GF-D8 (cell line): ENCODE data around the gene ATF4.

Experiments used
- DNase-seq: peaks from one replicate; lab custom pipeline; 2025; lab: John Stamatoyannopoulos, UW

The ATF4 gene, protein sequence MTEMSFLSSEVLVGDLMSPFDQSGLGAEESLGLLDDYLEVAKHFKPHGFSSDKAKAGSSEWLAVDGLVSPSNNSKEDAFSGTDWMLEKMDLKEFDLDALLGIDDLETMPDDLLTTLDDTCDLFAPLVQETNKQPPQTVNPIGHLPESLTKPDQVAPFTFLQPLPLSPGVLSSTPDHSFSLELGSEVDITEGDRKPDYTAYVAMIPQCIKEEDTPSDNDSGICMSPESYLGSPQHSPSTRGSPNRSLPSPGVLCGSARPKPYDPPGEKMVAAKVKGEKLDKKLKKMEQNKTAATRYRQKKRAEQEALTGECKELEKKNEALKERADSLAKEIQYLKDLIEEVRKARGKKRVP

GRCh38 chr22:39520226-39521105 is at the start of gene ATF4:
Gene ATF4, plus strand, starts transcription at chr22:39520562. Its CDS starts 884 bp downstream, at chr22:39521446.
- DNase-seq = no peak

- DNase-seq = peak; percentile 20
Observed at GRCh38 chr22:39471381-39472141, 48.8 kb upstream of the ATF4 start.

DNA sequence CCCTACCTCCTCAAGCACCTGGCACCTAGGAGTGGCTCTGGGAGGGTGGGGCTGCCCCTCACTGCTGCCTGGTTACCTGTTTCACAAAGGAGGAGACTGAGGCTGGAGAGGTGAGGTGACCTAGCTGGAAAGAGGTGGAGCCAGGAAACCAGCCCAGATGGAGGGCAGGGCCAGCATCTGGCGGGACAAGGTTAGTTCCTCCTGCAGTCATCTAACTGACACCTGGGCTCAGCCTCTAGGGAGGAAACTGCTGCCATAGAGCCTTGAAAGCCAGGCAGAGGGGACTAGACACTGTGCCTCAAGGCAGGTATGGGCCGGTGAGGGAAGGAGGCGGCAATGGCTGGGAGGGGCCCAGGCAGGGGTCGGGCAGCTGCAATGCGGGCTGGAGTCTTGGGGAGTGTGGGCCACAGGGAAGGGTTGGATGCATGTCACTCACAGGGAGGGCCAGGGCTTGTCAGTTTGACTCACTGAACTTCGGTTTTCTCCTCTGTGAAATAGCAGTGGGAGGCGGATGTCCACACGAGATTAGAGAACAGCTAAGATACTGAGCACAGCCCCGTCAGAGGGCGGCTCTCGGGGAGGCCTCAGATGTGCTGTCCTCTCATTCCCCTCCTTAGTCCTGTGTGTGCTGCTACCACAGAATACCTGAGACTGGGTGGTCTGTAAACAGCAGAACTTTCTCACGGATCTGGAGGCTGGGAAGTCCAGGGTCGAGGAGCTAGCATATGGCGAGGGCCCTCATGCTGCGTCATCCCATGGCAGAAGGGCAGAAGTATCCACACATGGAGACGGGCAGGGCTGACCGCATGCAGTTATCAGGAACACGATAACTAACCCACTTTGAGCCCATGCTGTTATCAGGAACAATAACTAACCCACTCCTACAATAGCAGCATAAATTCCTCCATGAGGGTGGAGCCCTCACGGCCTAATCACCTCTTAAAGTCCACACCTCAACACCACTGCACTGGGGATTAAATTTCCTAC is 47.5 kb upstream of the ATF4 start:
- no peak for DNase-seq

DNA sequence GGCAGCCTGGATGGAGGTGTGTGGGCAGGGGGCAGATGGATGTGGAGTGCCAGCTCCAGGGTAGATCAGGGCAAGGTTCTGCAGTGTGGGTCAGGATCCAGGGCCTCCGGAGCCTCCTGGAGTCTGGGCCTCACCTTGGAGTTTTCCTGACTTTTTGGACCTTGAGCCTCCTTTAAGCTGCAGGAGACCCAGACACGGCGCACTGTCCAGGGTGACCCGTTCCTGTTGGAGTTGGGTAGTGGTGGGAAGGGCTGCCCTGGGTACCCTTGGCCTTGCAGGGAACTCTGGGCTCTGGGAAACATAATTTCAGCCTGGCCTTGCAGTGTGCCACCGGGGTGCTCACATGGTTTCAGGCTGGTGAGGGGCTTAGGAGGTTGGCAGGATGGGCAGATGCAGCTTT is 46.5 kb upstream of the ATF4 start:
- no peak for DNase-seq

GRCh38 chr22:39474351-39475111 is 45.8 kb upstream of the ATF4 start:
- no peak for DNase-seq

GRCh38 chr22:39475337-39475736 is 45.0 kb upstream of the ATF4 start:
- DNase-seq = no peak

DNA sequence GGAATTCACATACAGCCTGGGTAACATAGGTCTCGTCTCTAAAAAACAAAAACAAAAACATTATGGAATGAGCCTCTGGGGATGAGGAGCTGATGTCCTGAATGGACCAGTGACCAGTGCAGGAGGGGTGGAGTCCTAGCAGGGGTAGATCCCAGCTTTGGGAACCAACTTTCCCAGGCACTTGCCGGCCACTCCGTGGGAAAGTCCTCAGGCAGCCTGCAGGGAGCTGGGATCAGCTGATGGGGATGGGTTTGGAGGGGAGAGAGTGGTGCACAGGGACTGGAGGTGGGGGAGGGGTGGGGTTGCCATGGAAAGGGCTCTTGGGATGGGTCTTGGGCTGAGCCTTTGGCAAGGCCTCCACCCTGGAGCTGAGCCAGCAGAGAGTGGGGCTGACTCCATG is 44.5 kb upstream of the ATF4 start:
- no peak for DNase-seq

DNA sequence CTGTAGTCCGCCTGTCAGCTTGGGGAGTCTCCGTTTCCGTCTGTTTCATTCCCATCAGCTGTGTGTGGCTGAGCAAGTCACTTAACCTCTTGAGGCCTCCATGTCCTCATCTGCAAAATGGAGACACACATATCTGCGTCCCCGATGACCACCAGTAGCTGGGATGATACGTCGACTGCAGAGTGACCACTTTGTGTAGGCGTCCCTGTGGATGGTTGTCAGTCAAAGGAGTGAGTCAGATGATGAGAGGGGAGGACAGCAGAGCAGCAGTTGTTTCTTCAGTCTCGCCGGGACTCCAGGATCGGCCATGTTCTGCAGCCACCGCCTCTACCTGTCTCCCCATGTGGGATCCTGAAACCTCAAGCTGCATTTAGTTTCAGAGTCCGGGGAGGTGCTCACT is 43.7 kb upstream of the ATF4 start:
- DNase-seq = no peak

GRCh38 chr22:39477542-39477941 is 42.8 kb upstream of the ATF4 start:
- no peak for DNase-seq

DNA sequence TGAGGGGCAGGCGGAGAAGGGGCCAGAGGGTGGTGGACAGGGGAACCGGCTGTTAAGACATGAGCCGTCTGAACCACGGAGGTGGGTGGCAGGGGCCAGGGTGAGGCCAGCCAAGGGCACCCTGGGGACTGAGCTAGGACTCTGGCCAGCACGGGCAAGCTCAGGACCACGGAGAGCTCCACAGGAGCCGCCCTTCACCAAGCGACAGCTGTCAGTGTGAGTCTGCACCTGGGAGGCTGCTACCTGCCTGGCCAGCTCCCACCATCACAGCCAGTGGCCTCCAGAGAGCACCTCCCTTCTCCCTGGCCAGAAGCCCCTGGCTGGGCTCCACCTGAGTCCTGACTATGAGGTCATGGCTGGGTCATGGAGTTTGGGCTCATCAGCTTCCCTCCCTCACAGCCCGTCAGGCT is 41.9 kb upstream of the ATF4 start:
- DNase-seq = no peak

DNA sequence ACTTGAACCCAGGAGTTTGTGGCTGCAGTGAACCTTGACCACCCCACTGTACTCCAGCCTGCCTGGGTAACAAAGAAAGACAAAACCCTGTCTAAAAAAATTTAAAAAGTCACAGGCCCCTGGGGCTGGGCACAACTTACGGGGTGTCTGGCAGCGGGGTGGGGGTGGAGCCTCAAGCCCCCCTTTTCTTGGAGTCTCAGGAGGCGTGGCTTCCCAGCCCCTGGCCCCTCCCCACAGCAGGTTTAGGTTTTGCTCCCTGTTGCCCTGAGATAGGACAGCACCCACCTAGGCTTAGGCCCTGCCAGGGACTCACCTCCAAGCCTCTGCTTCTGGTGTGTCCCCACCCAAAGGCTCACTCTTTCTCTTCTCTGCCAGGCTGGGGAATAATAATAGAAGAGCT is 41.1 kb upstream of the ATF4 start:
- DNase-seq = no peak

GRCh38 chr22:39480557-39480956 is 39.8 kb upstream of the ATF4 start:
- no peak for DNase-seq

GRCh38 chr22:39481054-39481453 is 39.3 kb upstream of the ATF4 start:
- DNase-seq = no peak

- no peak for DNase-seq
Observed at GRCh38 chr22:39481595-39481994, 38.8 kb upstream of the ATF4 start.

DNA sequence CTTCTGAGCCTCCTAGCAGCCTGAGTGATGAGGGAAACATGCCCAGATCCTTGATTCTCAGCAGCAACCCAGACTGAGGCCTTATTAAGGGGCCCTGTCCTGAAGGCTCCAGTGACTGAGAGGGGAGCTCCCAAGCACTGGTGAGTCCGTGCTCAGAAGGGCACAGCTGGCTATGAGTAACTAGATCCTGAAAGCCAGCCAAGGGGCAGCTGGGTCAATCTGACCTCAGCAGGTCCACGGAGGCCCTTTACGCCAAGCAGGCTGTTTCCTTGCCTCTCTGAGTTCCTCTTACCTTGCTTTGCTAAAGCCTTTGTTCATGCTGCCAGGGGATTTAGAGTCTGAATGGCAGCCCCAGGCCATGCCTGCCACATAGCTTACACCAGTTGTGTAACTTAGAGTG is 37.6 kb upstream of the ATF4 start:
- DNase-seq = no peak

DNA sequence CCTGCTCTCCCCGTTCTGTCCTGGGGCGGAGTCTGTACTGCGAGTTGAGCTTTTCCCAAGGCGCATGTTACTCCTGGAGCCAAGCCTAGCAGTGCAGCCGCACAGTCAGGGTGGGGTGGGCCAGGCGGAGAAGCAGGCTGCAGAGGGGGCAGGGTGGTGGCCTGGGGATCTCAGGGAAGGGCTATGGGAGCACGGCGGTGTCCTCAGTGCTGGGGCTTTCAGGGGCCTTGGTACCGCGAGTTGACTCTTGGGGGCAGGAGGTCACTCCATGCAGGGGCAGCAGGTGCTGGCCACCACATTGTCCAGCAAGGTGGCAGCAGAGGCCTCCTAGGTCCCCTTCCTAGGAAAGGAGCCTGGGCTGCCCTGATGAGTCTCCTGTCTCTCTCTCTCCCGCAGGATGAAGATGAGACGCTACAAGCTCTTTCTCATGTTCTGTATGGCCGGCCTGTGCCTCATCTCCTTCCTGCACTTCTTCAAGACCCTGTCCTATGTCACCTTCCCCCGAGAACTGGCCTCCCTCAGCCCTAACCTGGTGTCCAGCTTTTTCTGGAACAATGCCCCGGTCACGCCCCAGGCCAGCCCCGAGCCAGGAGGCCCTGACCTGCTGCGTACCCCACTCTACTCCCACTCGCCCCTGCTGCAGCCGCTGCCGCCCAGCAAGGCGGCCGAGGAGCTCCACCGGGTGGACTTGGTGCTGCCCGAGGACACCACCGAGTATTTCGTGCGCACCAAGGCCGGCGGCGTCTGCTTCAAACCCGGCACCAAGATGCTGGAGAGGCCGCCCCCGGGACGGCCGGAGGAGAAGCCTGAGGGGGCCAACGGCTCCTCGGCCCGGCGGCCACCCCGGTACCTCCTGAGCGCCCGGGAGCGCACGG is 33.2 kb upstream of the ATF4 start:
- DNase-seq = no peak

- DNase-seq = no peak
Observed at GRCh38 chr22:39487826-39488520, 32.4 kb upstream of the ATF4 start.

- DNase-seq = no peak
Observed at GRCh38 chr22:39488563-39489083, 31.7 kb upstream of the ATF4 start.
